ENCODE results near the gene HGS. TPM values are rescaled to one million over a fixed set of nuclear protein-coding genes. Genes with fewer than 3 reads are reported as not detected.

The HGS gene
- total and polyA plus RNA-seq, 7 donors = 38.6 to 158 (median 63.3) TPM

GRCh38 chr17:81716674-81716996, 32.8 kb downstream of the HGS start:
- Histone ChIP-seq H3K4me3 (no peak overlapping the region), H3K27me3 (ENCODE audit: insufficient read depth in 3 of 3, low read length in 2 of 3) (no peaks in the 10 kb centered on the region), H3K9me3 (no peaks in the 10 kb centered on the region), H3K4me1 (peaks cover 12% of the 10 kb centered on the region), H3K36me3 (ENCODE audit: insufficient read depth in 1 of 2, low read depth in 1 of 2) (no peaks in the 10 kb centered on the region), H3K27ac (no peak overlapping the region)
- intact Hi-C loops (cut with DNase I) = no loop called here
- TF ChIP-seq, protein P1, sequence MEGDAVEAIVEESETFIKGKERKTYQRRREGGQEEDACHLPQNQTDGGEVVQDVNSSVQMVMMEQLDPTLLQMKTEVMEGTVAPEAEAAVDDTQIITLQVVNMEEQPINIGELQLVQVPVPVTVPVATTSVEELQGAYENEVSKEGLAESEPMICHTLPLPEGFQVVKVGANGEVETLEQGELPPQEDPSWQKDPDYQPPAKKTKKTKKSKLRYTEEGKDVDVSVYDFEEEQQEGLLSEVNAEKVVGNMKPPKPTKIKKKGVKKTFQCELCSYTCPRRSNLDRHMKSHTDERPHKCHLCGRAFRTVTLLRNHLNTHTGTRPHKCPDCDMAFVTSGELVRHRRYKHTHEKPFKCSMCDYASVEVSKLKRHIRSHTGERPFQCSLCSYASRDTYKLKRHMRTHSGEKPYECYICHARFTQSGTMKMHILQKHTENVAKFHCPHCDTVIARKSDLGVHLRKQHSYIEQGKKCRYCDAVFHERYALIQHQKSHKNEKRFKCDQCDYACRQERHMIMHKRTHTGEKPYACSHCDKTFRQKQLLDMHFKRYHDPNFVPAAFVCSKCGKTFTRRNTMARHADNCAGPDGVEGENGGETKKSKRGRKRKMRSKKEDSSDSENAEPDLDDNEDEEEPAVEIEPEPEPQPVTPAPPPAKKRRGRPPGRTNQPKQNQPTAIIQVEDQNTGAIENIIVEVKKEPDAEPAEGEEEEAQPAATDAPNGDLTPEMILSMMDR (IDR thresholded peaks at IDR 0.05) = no peak
- DNase-seq (no peak), ATAC-seq (no peak)
- 93 to 96% (median 96%) methylated on average over 11 to 12 of the region's 12 CpGs for WGBS, 3 donors

- TF ChIP-seq, protein P1 (IDR thresholded peaks at IDR 0.05) = no peak
- ATAC-seq = no peak
- Histone ChIP-seq H3K9me3 (no peaks in the 10 kb centered on the region), H3K4me3 (no peak overlapping the region), H3K4me1 (peaks cover 15% of the 10 kb centered on the region), H3K27me3 (ENCODE audit: insufficient read depth in 3 of 3, low read length in 2 of 3) (no peaks in the 10 kb centered on the region), H3K36me3 (ENCODE audit: insufficient read depth in 1 of 2, low read depth in 1 of 2) (no peaks in the 10 kb centered on the region), H3K27ac (no peak overlapping the region)
- no peak for DNase-seq
- intact Hi-C loops (cut with DNase I) = no loop called here
- WGBS, 3 donors = 89 to 94% (median 90%) methylated on average over 25 of the region's 25 CpGs
Observed at GRCh38 chr17:81717049-81717765, 33.4 kb downstream of the HGS start.

- intact Hi-C loops (cut with DNase I) = no loop called here
- H3K36me3 ChIP-seq (ENCODE audit: insufficient read depth in 1 of 2, low read depth in 1 of 2) = no peaks in the 10 kb centered on the region
- TF ChIP-seq, protein P1 (IDR thresholded peaks at IDR 0.05) = no peak
- ATAC-seq (no peak), DNase-seq (no peak)
- H3K27me3 ChIP-seq (ENCODE audit: insufficient read depth in 3 of 3, low read length in 2 of 3) = no peaks in the 10 kb centered on the region
- H3K27ac ChIP-seq = no peak overlapping the region
- WGBS, 3 donors = 89 to 96% (median 95%) methylated on average over 9 of the region's 9 CpGs
- H3K9me3 ChIP-seq = no peaks in the 10 kb centered on the region
- H3K4me1 ChIP-seq = peaks cover 19% of the 10 kb centered on the region
- H3K4me3 ChIP-seq = no peak overlapping the region
Observed at GRCh38 chr17:81717766-81718089, 33.9 kb downstream of the HGS start.

GRCh38 chr17:81719410-81720266, 35.8 kb downstream of the HGS start:
- H3K4me1 ChIP-seq = peaks cover 17% of the 10 kb centered on the region
- WGBS, 3 donors = 61 to 80% (median 67%) methylated on average over 32 of the region's 33 CpGs
- no peak overlapping the region for H3K4me3 ChIP-seq
- TF ChIP-seq, protein P1 (IDR thresholded peaks at IDR 0.05) = no peak
- H3K36me3 ChIP-seq (ENCODE audit: insufficient read depth in 1 of 2, low read depth in 1 of 2) = no peaks in the 10 kb centered on the region
- intact Hi-C loops (cut with DNase I) = no loop called here
- DNase-seq = no peak
- peaks cover 0 to 6% (median 2%) of the 10 kb centered on the region in 3 donors for H3K27me3 ChIP-seq (ENCODE audit: insufficient read depth in 3 of 3, low read length in 2 of 3)
- no peaks in the 10 kb centered on the region for H3K9me3 ChIP-seq
- no peak for ATAC-seq
- no peak overlapping the region for H3K27ac ChIP-seq

All from psoas muscle (tissue), 8 donors.